Bronchial epithelial cell (primary cell): ENCODE data around the gene HELZ2. TPM values are rescaled to one million over a fixed set of nuclear protein-coding genes. Genes with fewer than 3 reads are reported as not detected.

Experiments used
- DNase-seq: peaks from one replicate; pipeline ENCODE4 v3.0.0-alpha.2; 2010; ENCODE audit warnings: low read depth
- FAIRE-seq: peaks from 2 replicates; lab custom pipeline; 2011; peaks lifted over from hg19 to GRCh38; lab: Jason Lieb, UNC
- H3K27me3 ChIP-seq: 2 replicates; pipeline ENCODE4 v1.5.1; 2011; ENCODE audit warnings: low read length; ENCODE audit not compliant: control insufficient read depth, insufficient read depth
- H3K36me3 ChIP-seq: 2 replicates; pipeline ENCODE4 v1.5.1; 2011; ENCODE audit warnings: low read length; ENCODE audit not compliant: control insufficient read depth, insufficient read depth
- H3K4me3 ChIP-seq: 2 replicates; pipeline ENCODE4 v1.5.1; 2011; ENCODE audit warnings: mild to moderate bottlenecking, low read depth, low read length, control low read depth
- CTCF ChIP-seq: IDR thresholded peaks from 2 replicates; pipeline ENCODE4 v1.5.1; 2011; ENCODE audit warnings: mild to moderate bottlenecking, moderate library complexity, low read length, control low read depth, inconsistent platforms; ENCODE audit not compliant: insufficient read depth, severe bottlenecking
- total RNA-seq: library from RNA; depleted of rRNA; stranded (reverse); fragments of >200 nt; gene quantifications from 2 replicates; pipeline ENCODE4 v1.2.1, GENCODE V29; 2014

HELZ2 gene
- total RNA-seq, 1 donor from 2014 or later: 13.7 TPM

- Histone ChIP-seq H3K27me3 (no peaks in the 10 kb centered on the region), H3K4me3 (no peak overlapping the region), H3K36me3 (peaks cover 22% of the 10 kb centered on the region)
- TF ChIP-seq CTCF: no peak
- no peak for DNase-seq
- FAIRE-seq: no peak
These were observed 9.8 kb downstream of the HELZ2 start for GRCh38 chr20:63564036-63564810.

- peaks cover 20% of the 10 kb centered on the region for H3K36me3 ChIP-seq
- FAIRE-seq: no peak
These were observed 10.7 kb downstream of the HELZ2 start for GRCh38 chr20:63563225-63563935.

DNA sequence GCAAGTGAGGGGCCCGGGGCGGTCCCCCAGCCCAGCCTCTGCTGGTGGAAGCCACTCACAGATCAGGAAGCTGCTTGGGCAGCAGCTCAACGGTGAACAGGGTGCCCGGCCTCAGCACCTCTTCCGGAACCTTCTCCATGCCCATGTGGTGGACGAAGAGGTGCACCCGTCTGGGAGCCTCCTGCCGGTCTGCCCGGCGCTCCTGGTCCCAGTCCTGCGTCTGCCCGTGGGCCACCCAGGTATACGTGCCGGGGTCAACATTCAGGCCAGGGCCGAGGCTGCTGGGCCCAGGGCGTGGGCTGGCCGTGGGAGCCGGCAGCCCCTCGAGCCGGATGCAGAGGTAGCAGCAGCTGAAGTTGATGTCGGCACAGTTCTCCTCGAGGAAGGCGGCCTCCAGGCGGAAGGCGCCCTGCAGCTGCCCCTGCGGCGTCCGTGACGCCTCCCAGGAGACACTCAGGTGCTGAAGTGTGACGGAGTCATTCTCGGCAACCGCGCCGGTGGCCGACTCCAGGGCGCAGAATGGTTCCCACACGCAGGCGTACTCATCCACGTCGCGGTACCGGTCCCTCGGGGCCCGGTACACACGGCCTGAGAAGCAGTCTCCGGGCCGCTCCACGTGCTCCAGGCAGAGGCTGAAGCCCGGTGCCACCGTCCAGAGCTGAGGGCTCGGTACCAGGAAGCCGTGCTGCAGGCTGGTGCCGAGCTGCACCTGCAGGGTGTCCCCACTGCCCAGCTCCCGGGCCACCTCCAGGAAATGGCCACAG, 11.4 kb downstream of the HELZ2 start:
- no peak for FAIRE-seq

More at GRCh38 chr20:63563225-63563935, 10.7 kb downstream of the HELZ2 start:
- no peak for TF ChIP-seq CTCF
- Histone ChIP-seq H3K27me3 (no peaks in the 10 kb centered on the region), H3K4me3 (no peak overlapping the region)
- no peak for DNase-seq

GRCh38 chr20:63561624-63562396, 12.2 kb downstream of the HELZ2 start:
- DNase-seq (no peak), FAIRE-seq (no peak)
- Histone ChIP-seq H3K4me3 (no peak overlapping the region), H3K36me3 (peaks cover 19% of the 10 kb centered on the region), H3K27me3 (no peaks in the 10 kb centered on the region)
- TF ChIP-seq CTCF: no peak

More for the DNA sequence above, 11.4 kb downstream of the HELZ2 start:
- H3K27me3 ChIP-seq: no peaks in the 10 kb centered on the region
- H3K4me3 ChIP-seq: no peak overlapping the region
- TF ChIP-seq CTCF: no peak
- peaks cover 20% of the 10 kb centered on the region for H3K36me3 ChIP-seq
- no peak for DNase-seq

- no peak for TF ChIP-seq CTCF
- Histone ChIP-seq H3K4me3 (no peak overlapping the region), H3K27me3 (no peaks in the 10 kb centered on the region), H3K36me3 (peaks cover 18% of the 10 kb centered on the region)
- DNase-seq: no peak
- no peak for FAIRE-seq
These were observed 13.0 kb downstream of the HELZ2 start for GRCh38 chr20:63560856-63561609.
